Measurements from ENCODE around the gene THBS4. TPM values are rescaled to one million over a fixed set of nuclear protein-coding genes. Genes with fewer than 3 reads are reported as not detected.
A peak's percentile ranks its signal among the peaks of the same experiment; 100 is the strongest.

The THBS4 gene
- total and polyA plus RNA-seq, 2 experiments from 2014 or later: 0.80 TPM; not detected in 1

- 1% methylated on average over 45 of the region's 50 CpGs for WGBS (ENCODE audit: low lambda C conversion rate, missing lambda C conversion rate)
- Histone ChIP-seq H4K20me1 (ENCODE audit: insufficient read depth, poor library complexity, severe bottlenecking) (no peaks in the 10 kb centered on the region), H3K79me2 (peaks cover 4% of the 10 kb centered on the region), H3K4me3 (peak within 1 kb of the TSS; percentile 89), H3K9me3 (ENCODE audit: low read depth) (no peaks in the 10 kb centered on the region), H2AFZ (peak within 1 kb of the TSS; percentile 78), H3K9me2 (replicated peaks; ENCODE audit: insufficient read depth) (no peaks in the 10 kb centered on the region), H3K27ac (peak within 1 kb of the TSS; percentile 81), H3K4me1 (ENCODE audit: insufficient read depth) (peaks cover 7% of the 10 kb centered on the region), H3K27me3 (no peaks in the 10 kb centered on the region), H3K4me2 (peak within 1 kb of the TSS; percentile 78), H3K36me3 (replicated peaks; ENCODE audit: insufficient read depth, low read depth) (no peaks in the 10 kb centered on the region)
- peak; percentile 91 for DNase-seq (ENCODE audit: low spot score)
- TF ChIP-seq, protein P1, sequence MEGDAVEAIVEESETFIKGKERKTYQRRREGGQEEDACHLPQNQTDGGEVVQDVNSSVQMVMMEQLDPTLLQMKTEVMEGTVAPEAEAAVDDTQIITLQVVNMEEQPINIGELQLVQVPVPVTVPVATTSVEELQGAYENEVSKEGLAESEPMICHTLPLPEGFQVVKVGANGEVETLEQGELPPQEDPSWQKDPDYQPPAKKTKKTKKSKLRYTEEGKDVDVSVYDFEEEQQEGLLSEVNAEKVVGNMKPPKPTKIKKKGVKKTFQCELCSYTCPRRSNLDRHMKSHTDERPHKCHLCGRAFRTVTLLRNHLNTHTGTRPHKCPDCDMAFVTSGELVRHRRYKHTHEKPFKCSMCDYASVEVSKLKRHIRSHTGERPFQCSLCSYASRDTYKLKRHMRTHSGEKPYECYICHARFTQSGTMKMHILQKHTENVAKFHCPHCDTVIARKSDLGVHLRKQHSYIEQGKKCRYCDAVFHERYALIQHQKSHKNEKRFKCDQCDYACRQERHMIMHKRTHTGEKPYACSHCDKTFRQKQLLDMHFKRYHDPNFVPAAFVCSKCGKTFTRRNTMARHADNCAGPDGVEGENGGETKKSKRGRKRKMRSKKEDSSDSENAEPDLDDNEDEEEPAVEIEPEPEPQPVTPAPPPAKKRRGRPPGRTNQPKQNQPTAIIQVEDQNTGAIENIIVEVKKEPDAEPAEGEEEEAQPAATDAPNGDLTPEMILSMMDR (IDR thresholded peaks at IDR 0.05; ENCODE audit: poor library complexity): no peak
- TF ChIP-seq EZH2phosphoT487 (IDR thresholded peaks at IDR 0.05; ENCODE audit: low read depth, severe bottlenecking, unreplicated experiment) (no peak), EZH2 (IDR thresholded peaks at IDR 0.05; ENCODE audit: borderline replicate concordance) (no peak)
Observed at GRCh38 chr5:79990598-79991507, 44.3 kb upstream of the THBS4 start, which contains the start of gene MTX3. Gene MTX3, minus strand, starts transcription at chr5:79991262. Its CDS starts 24 bp downstream, at chr5:79991238.

DNA sequence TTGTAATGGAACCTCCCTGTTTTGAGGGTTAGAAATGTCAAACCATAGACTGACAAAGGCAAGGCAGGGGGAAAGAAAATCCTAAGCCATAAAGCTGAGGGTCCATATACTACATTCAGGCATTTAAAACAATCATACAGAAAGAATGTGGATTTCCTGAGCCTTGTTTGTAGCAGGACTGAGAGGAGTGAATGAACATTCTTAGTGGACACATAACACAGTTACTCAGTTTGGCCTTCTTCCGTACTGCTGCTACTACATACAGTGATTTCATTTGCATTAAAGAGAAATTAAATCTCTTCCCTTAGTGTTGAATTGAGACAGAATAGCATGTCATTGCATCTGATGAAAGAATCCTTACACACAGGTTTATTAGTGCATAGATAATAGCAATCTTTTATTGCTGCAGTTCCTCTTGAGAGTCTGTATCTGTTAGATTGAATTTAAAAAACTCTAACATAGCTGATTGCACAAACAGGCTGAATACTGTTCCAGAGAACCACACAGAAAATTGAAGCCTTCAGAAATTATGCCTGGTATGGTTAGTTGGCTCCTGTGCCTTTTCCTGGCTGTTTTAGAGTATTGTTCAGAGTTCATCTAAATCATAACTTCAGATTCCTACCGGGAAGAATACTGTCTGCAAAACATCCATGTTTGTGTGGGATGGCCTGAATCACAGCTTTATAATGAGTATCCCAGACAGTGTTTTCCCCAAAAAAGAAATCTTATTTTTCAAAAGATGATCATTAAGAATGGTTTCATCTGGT lies 42.1 kb upstream of the THBS4 start:
- Histone ChIP-seq H3K27ac (no peak overlapping the region), H3K79me2 (peaks cover 4% of the 10 kb centered on the region), H3K4me1 (ENCODE audit: insufficient read depth) (peaks cover 7% of the 10 kb centered on the region), H3K9me3 (ENCODE audit: low read depth) (no peaks in the 10 kb centered on the region), H3K27me3 (no peaks in the 10 kb centered on the region), H3K4me3 (no peak overlapping the region), H2AFZ (no peak overlapping the region), H3K36me3 (replicated peaks; ENCODE audit: insufficient read depth, low read depth) (no peaks in the 10 kb centered on the region), H4K20me1 (ENCODE audit: insufficient read depth, poor library complexity, severe bottlenecking) (no peaks in the 10 kb centered on the region), H3K4me2 (no peak overlapping the region), H3K9me2 (replicated peaks; ENCODE audit: insufficient read depth) (no peaks in the 10 kb centered on the region)
- WGBS (ENCODE audit: low lambda C conversion rate, missing lambda C conversion rate): 96% methylated on average over 2 of the region's 2 CpGs
- DNase-seq (ENCODE audit: low spot score): no peak
- no peak for TF ChIP-seq EZH2phosphoT487 (IDR thresholded peaks at IDR 0.05; ENCODE audit: low read depth, severe bottlenecking, unreplicated experiment)
- TF ChIP-seq, protein P1 (IDR thresholded peaks at IDR 0.05; ENCODE audit: poor library complexity): no peak
- no peak for TF ChIP-seq EZH2 (IDR thresholded peaks at IDR 0.05; ENCODE audit: borderline replicate concordance)

DNA sequence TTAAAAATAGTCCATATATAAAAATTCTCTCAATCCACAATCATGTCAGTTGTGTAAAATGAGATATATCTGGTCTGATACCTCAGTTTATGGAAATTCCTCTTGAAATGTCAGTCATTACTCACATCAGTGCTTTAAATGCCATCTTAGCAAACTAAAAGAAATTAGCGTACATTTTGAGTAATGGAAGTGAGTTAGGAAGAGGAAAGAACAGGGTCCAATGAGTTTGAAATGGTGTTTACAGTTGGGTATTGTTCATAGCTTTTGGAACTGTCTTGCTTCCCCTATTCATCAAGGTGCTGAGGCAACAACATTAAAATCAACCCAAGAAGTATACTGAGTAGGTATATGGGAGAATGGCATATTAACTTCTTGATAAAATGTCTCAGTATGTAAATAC lies 35.4 kb upstream of the THBS4 start:
- no peak for DNase-seq (ENCODE audit: low spot score)
- TF ChIP-seq EZH2phosphoT487 (IDR thresholded peaks at IDR 0.05; ENCODE audit: low read depth, severe bottlenecking, unreplicated experiment) (no peak), EZH2 (IDR thresholded peaks at IDR 0.05; ENCODE audit: borderline replicate concordance) (no peak)
- TF ChIP-seq, protein P1 (IDR thresholded peaks at IDR 0.05; ENCODE audit: poor library complexity): no peak
- Histone ChIP-seq H3K27me3 (no peaks in the 10 kb centered on the region), H3K4me3 (no peak overlapping the region), H3K4me1 (ENCODE audit: insufficient read depth) (no peaks in the 10 kb centered on the region), H4K20me1 (ENCODE audit: insufficient read depth, poor library complexity, severe bottlenecking) (no peaks in the 10 kb centered on the region), H2AFZ (no peak overlapping the region), H3K9me2 (replicated peaks; ENCODE audit: insufficient read depth) (no peaks in the 10 kb centered on the region), H3K36me3 (replicated peaks; ENCODE audit: insufficient read depth, low read depth) (no peaks in the 10 kb centered on the region), H3K79me2 (no peaks in the 10 kb centered on the region), H3K27ac (no peak overlapping the region), H3K9me3 (ENCODE audit: low read depth) (no peaks in the 10 kb centered on the region), H3K4me2 (no peak overlapping the region)
- 100% methylated on average over 1 of the region's 1 CpG for WGBS (ENCODE audit: low lambda C conversion rate, missing lambda C conversion rate)

Data from hepatocyte (in vitro differentiated cells).